Fibroblast of skin of abdomen (primary cell): ENCODE measurements around the gene NUP62.
A peak's percentile ranks its signal among the peaks of the same experiment; 100 is the strongest.
"Not testable (repeated sequence)": the region's sequence is repeated elsewhere in the genome, so short reads cannot be mapped to it uniquely, and the experiment has no call there.

Experiments used
- DNase-seq: peaks from one replicate; pipeline ENCODE4 v3.0.0-alpha.2; 2013

NUP62 gene

DNA sequence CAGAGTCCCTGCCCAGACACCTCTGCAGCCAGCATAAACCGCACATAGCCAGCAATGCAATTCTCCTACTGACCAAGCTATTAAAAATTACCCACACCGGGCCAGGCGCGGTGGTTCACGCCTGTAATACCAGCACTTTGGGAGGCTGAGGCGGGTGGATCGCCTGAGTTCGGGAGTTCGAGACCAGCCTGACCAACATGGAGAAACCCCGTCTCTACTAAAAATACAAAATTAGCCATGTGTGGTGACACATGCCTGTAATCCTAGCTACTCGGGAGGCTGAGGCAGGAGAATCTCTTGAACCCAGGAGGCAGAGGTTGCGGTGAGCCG, 4.5 kb downstream of the NUP62 start:
- not testable (repeated sequence) for DNase-seq

GRCh38 chr19:49924004-49924880, 5.1 kb downstream of the NUP62 start:
- DNase-seq: peak; percentile 52

DNA sequence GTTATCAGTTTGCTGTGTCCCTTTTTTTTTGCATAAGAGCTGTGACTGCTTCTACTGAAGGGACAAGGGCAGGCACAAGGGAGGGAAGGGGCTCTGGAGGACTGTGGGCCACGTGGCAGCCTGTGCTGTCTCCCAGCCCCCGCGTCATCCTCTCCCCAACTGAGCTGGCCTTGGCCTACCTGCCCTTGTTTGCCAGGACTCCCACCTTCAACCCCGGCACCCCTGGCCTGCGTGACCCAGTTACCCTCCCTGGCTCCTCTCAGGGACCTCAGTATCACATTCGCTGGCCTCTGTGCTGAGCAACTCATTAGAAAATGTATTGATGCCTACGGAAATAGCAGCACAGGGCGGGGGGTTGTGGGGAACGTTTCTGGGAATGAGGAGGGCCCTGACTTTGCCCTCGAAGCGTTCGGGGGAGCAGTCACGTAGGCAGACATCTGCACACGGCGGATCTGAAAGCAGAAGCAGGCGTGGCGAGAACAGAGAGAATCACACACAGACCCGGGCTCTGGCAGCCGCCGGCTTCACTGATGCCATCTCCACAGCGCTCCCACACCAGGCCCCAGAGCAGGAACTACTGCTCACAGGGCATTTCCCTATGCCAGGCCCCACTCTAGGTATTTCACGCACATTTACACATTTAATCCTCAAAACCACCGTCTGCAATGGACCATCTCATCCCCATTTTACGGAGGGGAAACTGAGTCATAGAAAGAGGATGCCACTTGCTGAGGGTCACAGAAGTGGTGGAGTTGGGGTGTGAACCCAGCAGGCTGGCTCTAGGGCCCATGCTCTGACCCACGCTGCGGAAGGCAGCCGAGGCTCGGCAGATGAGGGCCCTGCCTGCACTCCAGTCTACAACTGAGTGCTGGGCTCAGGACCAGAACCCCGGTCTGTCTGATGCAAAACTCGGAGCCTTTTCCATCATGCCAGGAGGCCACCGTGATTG, 6.0 kb downstream of the NUP62 start:
- no peak for DNase-seq

- DNase-seq: peak; percentile 67
These were observed 7.2 kb downstream of the NUP62 start for GRCh38 chr19:49921871-49922795.

GRCh38 chr19:49920624-49921363, 8.5 kb downstream of the NUP62 start:
- DNase-seq: no peak

- no peak for DNase-seq
These were observed 11.2 kb downstream of the NUP62 start for GRCh38 chr19:49918089-49918488.

DNA sequence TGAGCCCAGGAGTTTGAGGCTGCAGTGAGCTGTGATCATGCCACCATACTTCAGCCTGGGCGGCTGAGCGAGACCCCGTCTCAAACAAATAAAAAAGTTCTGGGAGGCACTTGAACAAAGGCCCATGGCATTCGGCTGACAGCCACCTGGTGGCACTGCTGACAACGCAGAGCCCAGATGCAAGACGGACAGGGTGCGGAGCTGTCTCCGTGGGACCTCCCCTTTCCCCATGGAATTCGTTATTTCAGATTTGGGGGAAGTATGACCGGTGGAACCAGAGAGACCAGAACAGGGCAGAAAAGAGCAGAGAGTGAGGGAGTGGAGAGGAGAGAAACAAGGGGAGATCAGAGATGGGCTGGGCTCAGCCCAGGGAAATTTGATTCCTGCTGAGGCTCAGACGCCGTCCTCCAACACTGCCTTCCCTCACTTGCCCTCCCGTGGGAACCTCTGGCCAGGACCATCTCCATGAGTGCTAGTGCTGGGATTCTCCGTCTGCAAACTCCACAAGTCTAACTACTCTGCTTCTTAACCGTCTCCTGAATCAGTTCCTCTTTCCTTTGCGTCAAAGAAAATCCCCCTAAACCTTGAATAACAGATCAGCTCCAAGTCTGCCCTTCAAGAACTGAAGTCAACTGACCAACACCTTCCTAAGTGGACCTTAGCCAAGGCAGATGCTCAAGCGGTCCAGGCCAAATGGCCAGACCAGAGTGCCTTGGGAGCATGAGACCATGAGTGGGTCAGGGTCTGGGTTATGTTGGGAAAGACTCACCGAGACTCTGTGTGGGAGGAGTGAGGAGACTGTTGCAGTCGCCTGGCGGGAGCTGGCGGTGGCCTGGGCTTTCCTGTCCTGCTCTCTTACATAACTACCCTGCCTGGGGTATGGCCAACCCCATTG, 12.2 kb downstream of the NUP62 start:
- DNase-seq: no peak

DNA sequence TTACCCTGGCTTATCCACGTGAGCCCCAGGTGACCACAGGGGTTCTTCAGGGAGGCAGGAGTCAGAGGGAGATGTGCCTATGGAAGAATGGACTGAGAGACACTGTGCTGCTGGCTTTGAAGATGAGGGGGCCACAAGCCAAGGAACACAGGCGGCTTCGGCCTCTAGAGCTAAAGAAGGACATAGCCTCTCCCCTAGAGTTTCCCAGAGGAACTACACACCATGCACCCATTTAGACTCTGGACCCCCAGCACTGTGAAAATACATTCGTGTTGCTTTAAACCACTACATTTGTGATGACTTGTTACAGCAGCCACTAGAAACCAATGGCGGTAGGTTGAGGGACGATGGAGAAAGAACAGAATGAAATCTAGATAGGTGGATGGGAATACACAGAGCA, 14.0 kb downstream of the NUP62 start:
- no peak for DNase-seq

- DNase-seq: no peak
These were observed 15.6 kb downstream of the NUP62 start for GRCh38 chr19:49913720-49914119.

DNA sequence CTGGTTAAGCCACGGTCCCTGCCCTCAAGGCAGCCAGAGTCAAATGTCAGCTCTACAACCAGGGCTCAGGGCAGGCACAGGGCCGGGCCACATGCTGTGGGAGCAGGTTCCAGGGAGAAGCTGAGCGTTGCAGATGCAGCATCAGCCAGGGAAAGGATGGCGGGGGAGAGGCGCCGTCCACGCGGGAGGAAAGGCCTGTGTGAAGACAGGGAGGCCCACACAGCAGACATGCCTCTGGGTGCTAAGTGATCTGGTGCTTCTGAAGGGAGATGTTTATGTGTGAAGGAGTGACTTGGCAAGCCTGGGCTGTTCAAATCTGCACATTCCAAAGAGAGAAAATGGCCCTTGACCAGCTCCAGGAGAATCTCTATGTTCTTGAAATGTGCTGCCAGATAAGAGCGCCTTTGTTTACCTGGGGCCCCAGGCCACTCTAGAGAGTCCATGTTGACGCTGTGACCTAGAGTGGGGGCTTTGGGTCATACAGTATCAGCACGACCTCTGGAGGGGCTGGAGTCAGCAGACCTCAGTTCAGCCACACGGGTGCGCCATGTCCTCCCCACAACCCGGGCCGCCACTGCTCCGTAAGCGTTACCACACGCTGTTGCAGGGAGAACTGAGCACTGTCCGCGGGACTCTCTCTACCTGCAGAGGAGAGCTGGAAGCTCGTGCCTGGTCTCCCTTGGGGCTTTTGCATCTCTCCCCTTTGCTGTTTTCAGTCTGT, 16.2 kb downstream of the NUP62 start:
- no peak for DNase-seq

DNA sequence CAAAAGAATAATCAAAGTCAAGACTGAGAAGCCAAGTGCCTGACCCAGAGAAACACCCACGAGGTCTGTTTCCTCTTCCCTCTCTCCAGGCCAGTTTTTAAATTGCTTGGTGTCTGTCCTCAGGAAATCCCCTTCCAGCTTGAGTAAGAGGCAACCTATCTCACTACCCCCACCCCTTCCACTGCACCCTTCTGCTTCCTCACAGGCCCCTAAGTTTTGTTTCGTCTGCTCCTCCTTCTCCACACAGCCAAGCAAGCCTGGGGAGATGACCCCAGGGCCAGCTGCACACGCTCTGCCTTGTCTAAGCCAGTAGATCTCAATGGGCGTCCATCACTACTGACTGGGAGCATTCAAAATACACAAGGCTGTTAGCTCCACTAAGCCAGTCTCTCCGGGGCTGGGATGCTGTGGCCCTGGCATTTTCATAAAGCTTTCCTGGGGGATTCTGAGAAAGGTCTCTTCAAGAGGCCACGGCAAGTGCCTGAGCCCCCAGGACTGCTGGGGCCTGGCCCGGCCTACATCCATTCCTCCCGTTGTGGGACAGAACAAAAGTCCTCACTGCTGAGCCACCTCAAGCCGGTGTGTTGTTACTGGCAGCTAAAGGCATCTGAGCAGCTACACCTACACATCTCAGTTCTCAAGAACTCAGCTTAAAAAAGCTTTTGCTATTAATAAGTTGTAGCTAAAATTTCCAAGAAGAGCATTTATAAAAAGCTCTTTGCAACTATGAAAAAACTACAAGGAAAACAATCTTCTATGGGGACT, 17.7 kb downstream of the NUP62 start:
- no peak for DNase-seq

GRCh38 chr19:49910179-49910578, 19.1 kb downstream of the NUP62 start:
- no peak for DNase-seq

DNA sequence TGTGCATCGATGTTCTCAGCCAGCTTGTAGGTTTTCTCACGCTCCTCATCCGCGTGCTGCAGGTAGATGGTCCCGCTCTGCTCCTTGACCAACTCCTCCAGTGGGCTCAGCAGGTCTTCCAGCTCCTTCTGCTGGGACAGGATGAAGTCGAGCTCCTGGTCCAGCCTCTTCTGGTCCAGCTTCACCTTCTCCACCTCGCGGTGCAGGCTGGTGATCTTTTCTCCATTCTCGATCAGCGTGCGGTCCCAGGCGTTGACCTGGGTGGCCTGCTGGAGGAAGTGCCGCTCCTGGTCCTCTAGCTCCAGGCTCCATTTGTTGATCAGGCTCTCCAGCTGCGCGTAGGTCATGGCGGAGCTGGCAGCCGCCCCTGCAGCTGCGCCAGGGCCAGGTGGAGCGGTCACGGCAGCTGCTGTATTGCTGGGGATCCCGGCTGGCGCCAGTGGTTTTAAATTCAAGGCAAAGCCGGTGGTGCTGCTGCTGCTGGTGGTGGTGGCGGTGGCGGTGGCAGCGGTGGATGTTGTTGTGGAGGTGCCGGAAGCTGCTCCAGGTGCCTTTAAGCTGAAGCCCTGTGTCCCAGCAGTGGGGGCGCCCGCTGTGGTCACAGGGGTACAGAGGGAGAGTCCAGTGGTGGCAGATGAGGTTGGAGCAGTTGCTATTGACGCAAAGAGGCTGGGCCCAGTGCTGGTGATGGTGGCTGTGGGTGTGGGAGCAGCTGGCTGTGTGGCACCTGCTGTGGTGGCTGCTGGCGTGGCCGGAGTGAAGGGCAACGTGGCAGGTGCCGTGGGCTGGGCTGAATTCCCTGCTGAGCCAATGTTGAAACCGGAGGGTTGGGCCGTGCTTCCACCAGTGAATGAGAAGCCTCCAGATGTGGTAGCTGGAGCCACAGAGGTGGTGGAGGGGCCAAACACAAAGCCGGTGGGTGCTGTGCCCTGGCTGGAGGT, 20.6 kb downstream of the NUP62 start:
- no peak for DNase-seq

DNA sequence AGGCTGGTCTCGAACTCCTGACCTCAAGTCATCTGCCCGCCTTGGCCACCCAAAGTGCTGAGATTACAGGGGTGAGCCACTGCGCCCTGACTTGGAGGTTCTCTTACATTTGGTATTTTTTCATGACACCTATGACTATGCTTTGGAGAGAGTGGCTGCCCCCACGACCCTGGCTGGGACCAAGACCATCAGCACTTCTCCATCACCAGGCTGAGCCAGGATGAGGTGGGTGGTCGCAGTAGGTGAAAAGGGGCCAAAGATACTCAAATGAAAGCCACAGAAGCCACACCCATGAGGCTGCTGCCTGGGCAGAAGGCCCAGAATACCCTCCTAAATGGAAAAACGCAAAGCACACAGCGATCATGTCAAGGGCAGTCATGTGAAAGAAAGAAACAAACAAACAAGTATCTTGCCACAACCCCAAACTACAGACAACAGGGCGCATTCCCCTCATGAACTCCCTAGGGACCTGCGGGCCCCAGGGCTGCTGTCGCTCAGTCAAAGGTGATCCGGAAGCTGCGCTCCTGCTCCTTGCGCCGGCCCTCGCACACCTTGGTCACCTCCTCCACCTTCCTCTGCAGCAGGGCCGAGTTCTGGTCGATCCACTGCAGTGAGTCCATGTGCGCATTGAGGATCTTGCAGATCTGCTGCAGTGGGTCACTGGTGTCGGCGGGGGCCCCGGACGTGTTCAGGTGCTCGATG, 21.4 kb downstream of the NUP62 start:
- DNase-seq: no peak

DNA sequence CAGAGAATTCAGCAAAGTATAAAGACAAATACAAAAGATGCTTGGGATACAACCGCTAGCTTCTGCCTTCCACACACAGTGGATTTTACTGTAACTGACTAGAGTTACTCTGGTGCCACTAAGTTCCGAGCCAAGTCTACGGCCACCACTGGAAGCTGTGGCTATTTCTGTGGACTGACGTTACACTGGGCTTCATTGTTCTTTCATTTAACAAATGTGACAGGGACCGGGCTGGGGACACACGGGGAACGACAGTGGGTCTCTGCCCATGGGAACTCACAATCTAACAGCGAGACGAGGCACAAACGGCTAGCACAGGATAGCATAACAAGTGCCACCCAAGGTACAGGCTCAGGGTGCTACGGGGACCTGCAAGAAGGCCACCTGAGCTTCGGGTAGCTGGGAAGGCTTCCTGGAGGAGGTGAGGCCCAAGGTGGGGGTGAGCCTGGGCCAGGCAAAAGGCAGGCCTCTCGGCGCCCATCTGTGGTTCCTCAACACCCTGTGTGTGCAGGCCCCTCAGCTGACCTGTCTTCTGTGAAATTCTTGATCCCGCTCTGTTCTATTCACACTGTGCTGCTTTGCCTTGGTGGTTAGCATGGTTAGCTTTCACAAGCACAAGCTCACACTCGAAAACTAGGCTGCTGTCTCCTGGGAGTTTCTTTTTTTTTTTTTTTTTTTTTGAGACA, 22.3 kb downstream of the NUP62 start:
- no peak for DNase-seq

DNA sequence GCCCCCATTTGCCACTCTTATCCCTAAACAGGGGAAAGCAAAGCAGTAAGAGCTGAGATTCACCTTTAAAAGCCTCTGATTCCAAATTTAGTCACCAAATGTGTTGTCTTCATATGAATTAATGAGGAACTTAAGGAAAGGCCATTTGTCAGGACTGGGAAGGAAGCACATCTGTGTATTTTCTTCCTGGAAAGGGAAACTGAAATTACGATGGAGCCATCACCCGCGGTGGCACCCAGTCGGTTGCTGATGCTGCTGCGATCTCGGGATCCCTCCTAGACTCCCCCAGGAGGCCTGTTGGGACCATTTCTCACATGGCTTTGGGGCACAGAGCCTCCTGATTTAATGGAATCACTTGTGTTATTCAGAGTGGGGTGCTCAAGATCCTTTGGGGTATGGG, 25.2 kb downstream of the NUP62 start:
- no peak for DNase-seq
